ENCODE measurements around the gene DOK3.

The DOK3 gene

DNA sequence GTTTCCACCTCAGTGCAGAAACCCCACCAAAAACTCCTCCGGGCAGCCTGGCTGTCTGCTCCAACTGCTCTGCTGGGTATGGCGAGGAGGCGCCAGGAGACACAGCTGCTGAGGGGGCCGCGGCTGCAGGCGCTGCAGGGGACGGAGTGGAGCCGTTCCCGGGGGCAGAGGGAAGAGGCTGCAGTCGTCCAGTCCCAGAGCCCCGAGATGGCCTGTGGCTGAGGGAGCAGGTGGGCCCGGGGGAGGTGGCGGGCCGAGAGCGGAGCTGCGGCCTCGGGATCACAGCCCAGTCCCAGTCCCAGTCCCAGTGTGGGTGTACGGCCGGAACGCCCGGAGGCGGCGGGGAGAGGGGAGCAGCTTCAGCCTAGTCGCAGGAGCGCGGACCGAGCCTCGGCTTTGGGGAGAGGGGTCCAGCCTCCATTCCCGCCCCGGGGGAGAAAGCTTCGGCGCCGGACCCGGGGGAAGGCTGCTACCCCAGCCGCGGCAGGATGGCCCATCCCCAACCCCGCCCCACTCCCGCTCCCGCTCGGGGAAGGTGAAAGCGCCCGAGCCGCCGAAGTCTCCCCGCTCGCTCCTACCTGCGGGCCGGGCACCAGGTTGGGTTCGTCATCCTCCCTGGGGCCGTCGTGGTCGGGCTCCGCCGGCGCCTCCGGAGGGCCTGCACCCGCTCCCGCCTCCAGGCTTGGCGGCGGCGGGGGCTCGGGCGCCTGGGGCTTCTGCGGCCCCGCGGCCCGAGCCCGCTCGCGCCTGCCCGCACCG, 44.2 kb upstream of the DOK3 start:
- H3K4me3 ChIP-seq (replicated peaks; ENCODE audit: low read depth, low read length) = peak overlapping the region; percentile 82
- TF ChIP-seq, protein P1, sequence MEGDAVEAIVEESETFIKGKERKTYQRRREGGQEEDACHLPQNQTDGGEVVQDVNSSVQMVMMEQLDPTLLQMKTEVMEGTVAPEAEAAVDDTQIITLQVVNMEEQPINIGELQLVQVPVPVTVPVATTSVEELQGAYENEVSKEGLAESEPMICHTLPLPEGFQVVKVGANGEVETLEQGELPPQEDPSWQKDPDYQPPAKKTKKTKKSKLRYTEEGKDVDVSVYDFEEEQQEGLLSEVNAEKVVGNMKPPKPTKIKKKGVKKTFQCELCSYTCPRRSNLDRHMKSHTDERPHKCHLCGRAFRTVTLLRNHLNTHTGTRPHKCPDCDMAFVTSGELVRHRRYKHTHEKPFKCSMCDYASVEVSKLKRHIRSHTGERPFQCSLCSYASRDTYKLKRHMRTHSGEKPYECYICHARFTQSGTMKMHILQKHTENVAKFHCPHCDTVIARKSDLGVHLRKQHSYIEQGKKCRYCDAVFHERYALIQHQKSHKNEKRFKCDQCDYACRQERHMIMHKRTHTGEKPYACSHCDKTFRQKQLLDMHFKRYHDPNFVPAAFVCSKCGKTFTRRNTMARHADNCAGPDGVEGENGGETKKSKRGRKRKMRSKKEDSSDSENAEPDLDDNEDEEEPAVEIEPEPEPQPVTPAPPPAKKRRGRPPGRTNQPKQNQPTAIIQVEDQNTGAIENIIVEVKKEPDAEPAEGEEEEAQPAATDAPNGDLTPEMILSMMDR (IDR thresholded peaks at IDR 0.05; ENCODE audit: low read depth, low read length, missing control alignments) = no peak
- DNase-seq (ENCODE audit: extremely low read depth, low read depth) = no peak

DNA sequence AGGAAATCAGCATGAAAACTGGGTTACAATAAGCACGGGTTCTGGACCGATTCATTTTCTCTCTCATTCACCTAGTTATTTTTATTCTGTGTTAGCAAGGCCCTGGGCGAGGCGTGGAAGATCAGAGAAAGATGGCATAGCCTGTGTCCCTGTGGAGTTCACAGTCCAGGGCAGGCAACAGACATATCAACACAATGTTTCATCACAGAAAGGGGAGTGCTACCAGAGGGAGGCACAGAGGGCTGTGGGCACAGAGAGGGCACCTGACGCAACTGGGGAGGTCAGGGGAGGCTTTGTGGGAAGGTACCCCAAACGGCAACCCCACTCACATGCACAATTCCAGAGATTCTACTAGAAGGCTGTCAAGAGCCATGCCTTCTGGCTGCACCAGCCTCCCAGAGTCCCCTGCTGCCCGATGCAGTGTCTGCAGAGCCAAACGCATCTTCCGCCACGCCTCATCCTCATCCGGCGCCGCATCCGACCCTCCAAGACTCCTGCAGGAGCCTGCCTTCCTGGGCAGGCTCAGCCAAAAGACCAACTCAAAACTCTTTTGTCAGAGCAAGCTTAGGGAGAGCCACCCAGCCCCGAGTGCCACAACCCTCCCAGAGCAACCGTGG, 43.3 kb upstream of the DOK3 start:
- peak overlapping the region; percentile 82 for H3K4me3 ChIP-seq (replicated peaks; ENCODE audit: low read depth, low read length)
- no peak for DNase-seq (ENCODE audit: extremely low read depth, low read depth)
- TF ChIP-seq, protein P1 (IDR thresholded peaks at IDR 0.05; ENCODE audit: low read depth, low read length, missing control alignments) = no peak

DNA sequence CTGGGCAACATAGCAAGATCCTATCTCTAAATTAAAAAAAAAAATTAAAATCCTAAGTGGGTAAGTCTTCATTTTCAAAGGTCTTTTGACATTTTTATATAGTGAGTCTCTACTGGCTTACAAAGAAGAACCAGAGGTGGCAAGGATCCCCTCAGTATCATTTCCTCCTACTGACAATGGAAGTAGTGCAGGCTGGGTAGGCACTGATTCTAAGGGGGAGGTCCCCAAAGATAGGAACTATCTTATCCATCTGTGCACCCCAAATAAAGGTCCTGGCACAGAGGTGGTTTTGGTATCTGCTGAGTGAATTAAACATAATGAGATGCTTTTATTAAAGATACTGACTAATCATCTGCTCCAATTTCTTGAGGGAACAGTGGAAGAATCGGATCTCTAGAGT, 40.5 kb upstream of the DOK3 start:
- TF ChIP-seq, protein P1 (IDR thresholded peaks at IDR 0.05; ENCODE audit: low read depth, low read length, missing control alignments) = no peak
- DNase-seq (ENCODE audit: extremely low read depth, low read depth) = no peak
- no peak overlapping the region for H3K4me3 ChIP-seq (replicated peaks; ENCODE audit: low read depth, low read length)

DNA sequence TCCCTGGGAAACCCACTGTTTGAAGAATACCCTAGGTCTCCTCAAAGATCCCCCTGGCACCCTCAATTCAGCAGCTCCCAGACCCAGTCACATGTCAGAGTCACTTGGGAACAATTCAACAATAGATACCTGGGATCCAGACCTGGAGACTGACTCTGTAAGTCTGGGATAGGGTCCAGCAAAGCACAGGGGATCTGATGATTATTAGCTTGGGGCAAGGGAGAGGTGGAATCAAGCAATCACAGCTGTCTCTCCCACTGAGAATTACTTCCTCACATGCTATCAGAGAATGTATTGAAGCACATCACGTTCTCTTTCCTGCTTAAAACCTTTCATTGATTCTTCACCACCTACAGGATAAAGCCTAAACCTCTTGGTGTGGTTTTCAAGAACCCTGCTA, 38.9 kb upstream of the DOK3 start:
- no peak for DNase-seq (ENCODE audit: extremely low read depth, low read depth)
- H3K4me3 ChIP-seq (replicated peaks; ENCODE audit: low read depth, low read length) = no peak overlapping the region
- TF ChIP-seq, protein P1 (IDR thresholded peaks at IDR 0.05; ENCODE audit: low read depth, low read length, missing control alignments) = no peak

DNA sequence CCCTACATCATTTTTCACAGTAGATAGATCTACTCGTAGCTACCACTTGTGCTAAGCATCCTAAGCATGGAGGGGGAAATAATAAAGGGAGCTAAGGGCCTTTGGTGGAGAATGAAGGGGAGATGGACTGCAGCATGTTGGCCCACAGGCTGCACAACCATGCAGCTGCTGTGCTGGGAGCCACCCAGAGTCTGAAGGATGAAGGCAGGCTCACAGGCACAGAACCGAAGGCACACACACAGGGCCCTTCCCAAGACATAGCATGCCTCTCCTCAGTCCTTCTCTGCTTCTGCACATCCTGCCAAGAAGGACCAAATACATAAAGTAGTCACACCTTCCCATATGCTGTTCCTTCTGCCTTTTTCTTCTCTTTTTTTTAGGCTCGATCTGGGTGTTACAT, 38.1 kb upstream of the DOK3 start:
- H3K4me3 ChIP-seq (replicated peaks; ENCODE audit: low read depth, low read length) = no peak overlapping the region

DNA sequence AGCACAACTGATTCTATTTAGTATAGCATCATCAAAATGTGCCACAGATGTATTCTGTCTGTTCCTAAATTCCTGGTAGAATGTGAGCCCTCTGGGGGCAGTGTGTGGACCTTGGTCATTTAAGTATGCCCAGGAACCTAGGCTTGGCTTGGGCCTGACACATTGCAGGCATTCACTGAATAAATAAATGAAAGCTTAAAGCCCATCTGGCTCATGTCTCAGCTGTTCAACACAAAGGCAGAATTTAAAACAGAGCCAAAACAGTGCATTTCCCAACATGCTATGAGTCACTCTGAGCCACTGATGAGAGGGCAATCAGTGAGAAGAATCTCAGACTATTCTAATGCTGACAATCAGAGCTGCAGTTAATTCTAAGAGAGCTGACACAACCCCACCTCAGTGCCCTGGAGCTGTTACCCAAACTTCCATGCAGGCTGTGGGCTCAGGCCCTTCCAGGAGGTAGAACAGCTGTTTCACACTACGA, 36.7 kb upstream of the DOK3 start:
- TF ChIP-seq, protein P1 (IDR thresholded peaks at IDR 0.05; ENCODE audit: low read depth, low read length, missing control alignments) = no peak
- peak; percentile 92 for DNase-seq (ENCODE audit: extremely low read depth, low read depth)
- no peak overlapping the region for H3K4me3 ChIP-seq (replicated peaks; ENCODE audit: low read depth, low read length)

More for the DNA sequence above, 38.1 kb upstream of the DOK3 start:
- TF ChIP-seq, protein P1 (IDR thresholded peaks at IDR 0.05; ENCODE audit: low read depth, low read length, missing control alignments) = no peak
- no peak for DNase-seq (ENCODE audit: extremely low read depth, low read depth)

Measured in HFF-Myc (cell line).